K562 (cell line): ENCODE results near the gene USP7. TPM values are rescaled to one million over a fixed set of nuclear protein-coding genes. Genes with fewer than 3 reads are reported as not detected.
A peak's percentile ranks its signal among the peaks of the same experiment; 100 is the strongest.

Experiments used
- ADNP ChIP-seq: fragments of 200-800 bp; sonication (Bioruptor generic); IDR thresholded peaks from 2 replicates; pipeline ENCODE4 v1.6.1; 2016; ENCODE audit warnings: missing genetic modification characterization, missing compliant biosample characterization
- CBFB ChIP-seq: sonication (generic); formaldehyde crosslinking; IDR thresholded peaks from 2 replicates; pipeline ENCODE4 v1.4.0; 2020; ENCODE audit warnings: mild to moderate bottlenecking, missing genetic modification reagents
- DIDO1 ChIP-seq: fragments of 450-650 bp; IDR thresholded peaks from 2 replicates; pipeline ENCODE4 v1.6.1; 2016; ENCODE audit warnings: low read depth, missing biosample characterization, missing genetic modification characterization
- FOXK2 ChIP-seq, 2 experiments: fragments of 450-650 bp; IDR thresholded peaks in 1 of 2; conservative IDR thresholded peaks in 1 of 2; 2 replicates each; pipeline ENCODE4 v1.6.1; 2016; ENCODE audit warnings: low read depth in 2 of 2, mild to moderate bottlenecking in 1 of 2
- HLTF ChIP-seq: fragments of 450-650 bp; IDR thresholded peaks from 2 replicates; pipeline ENCODE4 v1.6.1; 2016
- KDM5B ChIP-seq: fragments of 200-600 bp; sonication (generic); IDR thresholded peaks from 2 replicates; pipeline ENCODE4 v1.6.1; 2012; ENCODE audit warnings: low read depth, mild to moderate bottlenecking, moderate library complexity, low read length, control low read depth, inconsistent platforms; ENCODE audit not compliant: insufficient replicate concordance
- LCOR ChIP-seq: sonication (generic); formaldehyde crosslinking; IDR thresholded peaks from 2 replicates; pipeline ENCODE4 v1.8.0; 2022; ENCODE audit warnings: mild to moderate bottlenecking, missing genetic modification reagents
- MYBL2 ChIP-seq, 2 experiments: fragments of 450-650 bp in 1 of 2; sonication (generic) in 1 of 2; formaldehyde crosslinking in 1 of 2; IDR thresholded peaks; 2 replicates each; pipeline versions ENCODE4 v1.6.1 to v1.8.1; 2017 to 2022; ENCODE audit warnings: borderline replicate concordance in 1 of 2, inconsistent platforms in 1 of 2, low read depth in 1 of 2, mild to moderate bottlenecking in 1 of 2, missing genetic modification reagents in 1 of 2, moderate library complexity in 1 of 2
- MYNN ChIP-seq, 2 experiments: sonication (generic); formaldehyde crosslinking in 1 of 2; IDR thresholded peaks; 2 replicates each; pipeline versions ENCODE4 v1.5.0 to v1.6.1; 2016 to 2020; ENCODE audit warnings: antibody characterized with exemption in 1 of 2, missing genetic modification reagents in 1 of 2
- NEUROD1 ChIP-seq: fragments of 150-350 bp; IDR thresholded peaks from 2 replicates; pipeline ENCODE4 v1.6.1; 2014; ENCODE audit warnings: borderline replicate concordance, low read length, low read depth; ENCODE audit not compliant: partially characterized antibody
- TCF7 ChIP-seq: sonication (generic); IDR thresholded peaks from 2 replicates; pipeline ENCODE4 v1.6.1; 2016; ENCODE audit warnings: antibody characterized with exemption, borderline replicate concordance
- ZNF12 ChIP-seq: sonication (generic); formaldehyde crosslinking; IDR thresholded peaks from 2 replicates; pipeline ENCODE4 v1.4.0; 2020; ENCODE audit warnings: mild to moderate bottlenecking, missing genetic modification reagents
- ZNF507 ChIP-seq: conservative IDR thresholded peaks from 2 replicates; pipeline ENCODE4 v1.6.1; 2017; ENCODE audit warnings: missing genetic modification characterization, missing compliant biosample characterization
- ZNF696 ChIP-seq: fragments of 250-450 bp; sonication (Bioruptor Pico); conservative IDR thresholded peaks from 2 replicates; pipeline ENCODE4 v1.4.0; 2020; ENCODE audit warnings: mild to moderate bottlenecking, moderate library complexity
- polyA plus RNA-seq, 8 experiments: library from polyadenylated mRNA; depleted of rRNA in 4 of 8; stranded (reverse) in 5 of 8; unstranded in 3 of 8; fragments of >200 nt; fragmentation: Nextera tagmentation in 2 of 8; fragmentation: Illumina TruSeq in 1 of 8; extraction: Ambion mirVana in 2 of 8; extraction: Trizol in 1 of 8; gene quantifications; 2 replicates each; pipeline versions ENCODE4 v1.2.1 to v1.2.3, GENCODE V29; 2011 to 2014; ENCODE audit warnings: inconsistent platforms in 1 of 8, missing spikeins in 1 of 8
- total RNA-seq, 7 experiments: library from RNA; depleted of rRNA in 6 of 7; stranded (reverse); fragments of >200 nt in 6 of 7; fragmentation: Illumina TruSeq in 2 of 7; extraction: Trizol in 2 of 7; gene quantifications; 2 replicates each; pipeline versions ENCODE4 v1.2.1 to v1.2.3, GENCODE V29; 2011 to 2021; ENCODE audit warnings: low replicate concordance in 1 of 7
- TF ChIP-seq, protein P1 (sequence below): sonication (generic); formaldehyde crosslinking; IDR thresholded peaks from 2 replicates; pipeline ENCODE4 v1.5.0; 2020; ENCODE audit warnings: missing genetic modification reagents
- TF ChIP-seq, protein P2 (sequence below): fragments of 450-650 bp; IDR thresholded peaks from 2 replicates; pipeline ENCODE4 v1.6.1; 2016; ENCODE audit warnings: borderline replicate concordance

USP7 gene
- total and polyA plus RNA-seq, 9 of the 15 experiments (the other 6 are each of a cell fraction or from before 2014, with no cell fraction given): 17.1 to 145 (median 57.9) TPM

DNA sequence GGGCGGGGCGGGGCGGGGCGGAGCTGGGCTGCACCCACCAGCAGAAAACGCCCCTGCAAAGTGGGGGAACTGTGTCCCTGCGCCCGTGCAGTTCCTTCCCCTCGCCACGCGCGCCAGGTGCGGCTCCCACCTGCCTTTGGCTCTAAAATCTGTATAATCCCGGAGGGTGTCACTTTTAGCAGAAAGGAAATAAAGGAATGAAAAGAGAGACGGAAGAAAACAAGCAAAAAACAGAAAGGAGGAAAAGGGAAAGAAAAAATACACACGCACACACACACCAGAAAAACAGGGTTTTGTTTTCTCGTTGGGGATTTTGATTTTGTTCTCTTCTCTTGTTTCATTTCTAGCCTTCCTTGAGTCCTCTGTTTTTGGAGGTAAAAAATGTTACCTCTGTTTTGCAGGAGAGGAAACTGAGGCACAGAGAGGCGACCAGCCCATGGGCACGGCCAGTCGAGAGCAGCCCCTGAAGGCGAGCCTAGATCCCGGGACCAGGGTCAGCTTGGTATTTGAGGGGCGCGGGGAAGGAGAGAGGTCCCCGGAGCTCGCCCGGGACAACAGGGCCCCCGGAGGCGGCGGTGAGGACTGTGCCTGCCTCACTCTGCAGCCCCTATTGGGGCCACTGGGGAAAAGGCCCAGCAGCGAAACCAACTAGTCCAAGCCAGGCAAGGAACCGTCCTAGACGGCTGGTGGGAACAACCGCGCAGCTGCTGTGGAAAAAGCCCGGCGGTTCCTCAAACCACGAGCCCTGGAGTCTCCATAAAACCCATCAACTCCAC, 94.3 kb downstream of the USP7 start (continued):
- TF ChIP-seq, protein P1, sequence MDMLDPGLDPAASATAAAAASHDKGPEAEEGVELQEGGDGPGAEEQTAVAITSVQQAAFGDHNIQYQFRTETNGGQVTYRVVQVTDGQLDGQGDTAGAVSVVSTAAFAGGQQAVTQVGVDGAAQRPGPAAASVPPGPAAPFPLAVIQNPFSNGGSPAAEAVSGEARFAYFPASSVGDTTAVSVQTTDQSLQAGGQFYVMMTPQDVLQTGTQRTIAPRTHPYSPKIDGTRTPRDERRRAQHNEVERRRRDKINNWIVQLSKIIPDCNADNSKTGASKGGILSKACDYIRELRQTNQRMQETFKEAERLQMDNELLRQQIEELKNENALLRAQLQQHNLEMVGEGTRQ (CRISPR knock-in tag): no peak
- no peak for TF ChIP-seq MYNN (IDR thresholded peaks at IDR 0.05)
- TF ChIP-seq MYNN (CRISPR knock-in tag; IDR thresholded peaks at IDR 0.05): no peak
- TF ChIP-seq, protein P2, sequence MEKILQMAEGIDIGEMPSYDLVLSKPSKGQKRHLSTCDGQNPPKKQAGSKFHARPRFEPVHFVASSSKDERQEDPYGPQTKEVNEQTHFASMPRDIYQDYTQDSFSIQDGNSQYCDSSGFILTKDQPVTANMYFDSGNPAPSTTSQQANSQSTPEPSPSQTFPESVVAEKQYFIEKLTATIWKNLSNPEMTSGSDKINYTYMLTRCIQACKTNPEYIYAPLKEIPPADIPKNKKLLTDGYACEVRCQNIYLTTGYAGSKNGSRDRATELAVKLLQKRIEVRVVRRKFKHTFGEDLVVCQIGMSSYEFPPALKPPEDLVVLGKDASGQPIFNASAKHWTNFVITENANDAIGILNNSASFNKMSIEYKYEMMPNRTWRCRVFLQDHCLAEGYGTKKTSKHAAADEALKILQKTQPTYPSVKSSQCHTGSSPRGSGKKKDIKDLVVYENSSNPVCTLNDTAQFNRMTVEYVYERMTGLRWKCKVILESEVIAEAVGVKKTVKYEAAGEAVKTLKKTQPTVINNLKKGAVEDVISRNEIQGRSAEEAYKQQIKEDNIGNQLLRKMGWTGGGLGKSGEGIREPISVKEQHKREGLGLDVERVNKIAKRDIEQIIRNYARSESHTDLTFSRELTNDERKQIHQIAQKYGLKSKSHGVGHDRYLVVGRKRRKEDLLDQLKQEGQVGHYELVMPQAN: peak; percentile 22; the same call in 1 of the 2 replicates
- TF ChIP-seq ADNP (tag): no peak
- no peak for TF ChIP-seq LCOR (CRISPR knock-in tag)
- no peak for TF ChIP-seq CBFB (CRISPR knock-in tag)
- peak; percentile 38 to 57; a peak in 2 of 4 replicates for TF ChIP-seq FOXK2 (conservative IDR thresholded peaks at IDR 0.05 in 1 of 2, IDR thresholded peaks at IDR 0.05 in 1 of 2; ENCODE audit: low read depth in 2 of 2)
- 0 out of 2 replicates have a peak, but pooled peaks have one; percentile 64 for TF ChIP-seq HLTF
- no peak for TF ChIP-seq ZNF696
- no peak for TF ChIP-seq ZNF12
- no peak for TF ChIP-seq TCF7
- TF ChIP-seq MYBL2 (IDR thresholded peaks at IDR 0.05; ENCODE audit: low read depth): no peak
- TF ChIP-seq MYBL2 (CRISPR knock-in tag; IDR thresholded peaks at IDR 0.05; ENCODE audit: borderline replicate concordance): no peak
- TF ChIP-seq ZNF507: no peak
- TF ChIP-seq KDM5B: peak; percentile 43
- TF ChIP-seq DIDO1 (tag): no peak
- TF ChIP-seq NEUROD1: no peak
